Measurements from ENCODE around the gene ATRAID.

The ATRAID gene

DNA sequence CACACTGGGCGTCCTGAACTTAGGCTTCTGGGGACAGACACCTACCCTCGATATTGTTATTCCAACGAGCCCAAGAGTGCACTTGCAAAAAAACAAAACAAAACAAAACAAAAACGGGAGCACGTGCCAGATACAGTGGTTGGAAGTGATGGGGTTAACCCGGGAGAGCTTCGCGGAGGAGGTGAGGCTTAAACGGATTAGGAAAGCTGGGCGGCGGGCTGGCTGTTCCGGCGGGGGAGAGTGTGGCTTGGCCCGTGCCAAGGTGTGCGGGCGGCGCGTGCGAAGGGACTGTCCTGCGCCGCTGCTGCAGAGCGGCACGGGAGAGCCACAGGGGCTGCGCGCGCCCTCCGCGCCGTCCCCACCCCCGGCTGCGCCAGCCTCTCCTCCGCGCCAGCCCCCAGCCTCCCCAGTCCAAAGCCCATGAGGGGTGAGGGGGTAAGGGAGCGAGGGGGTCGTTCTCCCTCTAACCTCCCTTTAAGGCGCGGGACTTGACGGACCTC lies 52.5 kb downstream of the ATRAID start:
- intact Hi-C loops (cut with DNase I): no loop called here
- DNase-seq: peak in 2 of 10 donors; percentile 77 to 79

- intact Hi-C loops (cut with DNase I): no loop called here
- DNase-seq: peak in 7 of 10 donors; percentile 43 to 93 (median 53)
These were observed 53.1 kb downstream of the ATRAID start for GRCh38 chr2:27264753-27265535.

- intact Hi-C loops (cut with DNase I): no loop called here
- DNase-seq: peak in 1 of 10 donors; percentile 7
These were observed 53.7 kb downstream of the ATRAID start for GRCh38 chr2:27265536-27265870.

All from posterior cingulate gyrus (tissue), 11 donors.